Activated CD8-positive, alpha-beta memory T cell treated with anti-CD3 and anti-CD28 coated beads for 1 hour (primary cell): ENCODE data around the gene MAFG.

Source experiments
- DNase-seq, 2 donors: peaks; one replicate each; pipeline ENCODE4 v3.0.0-alpha.2; 2020; ENCODE audit warnings: low read depth in 1 of 2; ENCODE audit errors: extremely low read depth in 1 of 2

Gene MAFG

GRCh38 chr17:81927653-81928543, at the start of gene MAFG:
Gene MAFG, minus strand, starts transcription at chr17:81927735. Its CDS starts 4,550 bp downstream, at chr17:81923185.
- peak; percentile 69 to 85 for DNase-seq

DNA sequence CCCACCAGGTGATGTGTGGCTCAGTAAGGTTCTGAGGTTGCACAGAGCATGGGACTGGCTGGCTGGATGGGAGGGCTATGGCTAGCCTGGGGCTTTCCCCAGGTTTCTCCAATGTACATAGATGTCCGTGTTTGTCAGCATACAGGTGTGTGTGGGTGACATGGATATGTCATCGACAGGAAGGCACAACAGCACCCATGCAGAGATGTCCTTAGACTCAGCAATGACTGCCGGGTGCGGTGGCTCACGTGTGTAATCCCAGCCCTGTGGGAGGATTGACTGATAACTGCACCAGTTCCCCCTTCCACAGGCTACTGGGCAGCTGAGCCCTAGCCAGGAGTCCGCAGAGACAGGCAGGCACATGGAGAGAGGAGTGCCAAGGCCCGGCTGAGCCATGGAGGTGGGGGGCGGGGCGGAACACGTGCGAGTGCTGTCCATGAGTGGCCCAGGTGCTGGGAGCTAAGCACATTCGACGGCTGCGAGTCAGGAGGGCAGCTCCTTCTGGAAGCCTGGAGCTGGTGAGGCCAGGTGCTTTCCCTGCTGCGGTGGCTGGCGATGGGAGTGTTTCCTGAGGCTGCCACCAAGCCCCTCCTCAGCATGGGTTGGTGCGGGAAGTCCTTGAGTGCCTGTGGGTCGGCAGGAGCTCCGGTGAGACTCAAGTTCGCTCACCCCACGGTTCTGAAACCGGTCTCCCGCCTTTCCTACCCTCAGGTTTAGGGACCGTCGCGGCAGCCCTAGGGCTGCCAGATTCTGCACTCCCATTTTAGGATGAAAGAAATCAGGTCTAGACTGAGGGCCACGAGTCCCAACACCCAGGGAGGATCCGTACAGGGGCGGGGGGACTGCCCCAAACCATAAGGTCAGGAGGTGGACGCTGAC, 49.0 kb upstream of the MAFG start:
- DNase-seq: no peak

DNA sequence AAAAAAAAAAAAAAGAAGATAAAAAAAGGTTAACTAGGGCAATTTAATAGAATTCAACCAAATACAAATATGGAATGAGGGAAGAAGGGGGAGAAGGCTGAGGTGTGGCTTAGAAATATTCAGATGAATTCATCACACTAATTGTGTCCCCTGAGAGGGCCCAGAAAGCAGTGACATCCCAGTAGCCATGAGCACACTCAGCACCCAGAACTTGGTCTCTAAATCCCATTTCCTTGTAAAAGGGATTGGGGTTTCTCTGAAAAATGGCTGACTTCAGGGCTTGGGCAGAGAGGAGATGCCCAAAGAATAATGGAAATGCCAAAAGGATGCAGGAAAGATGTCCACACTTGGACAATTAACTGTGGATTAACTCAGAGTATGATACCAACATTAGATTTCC, 45.9 kb upstream of the MAFG start:
- no peak for DNase-seq

GRCh38 chr17:81968850-81969812, 41.6 kb upstream of the MAFG start:
- no peak for DNase-seq

- DNase-seq: no peak
Observed at GRCh38 chr17:81968396-81968745, 40.8 kb upstream of the MAFG start.

- DNase-seq: peak; percentile 69 to 73
Observed at GRCh38 chr17:81967533-81968395, 40.2 kb upstream of the MAFG start.

DNA sequence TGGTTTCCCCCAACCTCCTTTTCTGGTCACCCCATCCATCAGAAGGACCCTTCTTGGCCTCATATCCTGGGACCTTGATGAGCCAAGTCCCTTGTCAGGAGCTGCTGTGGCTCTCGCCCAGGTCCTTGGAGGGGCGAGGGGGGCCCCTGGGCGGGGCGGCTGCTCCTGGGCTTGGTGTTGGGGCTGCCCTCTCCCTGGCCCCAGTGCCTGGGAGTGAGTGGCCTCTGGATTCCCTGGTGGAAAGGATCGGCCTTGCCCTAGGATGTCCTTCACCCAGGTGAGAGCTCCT, 39.7 kb upstream of the MAFG start:
- DNase-seq: no peak

- no peak for DNase-seq
Observed at GRCh38 chr17:81966343-81967243, 39.1 kb upstream of the MAFG start.

GRCh38 chr17:81964081-81964849, 36.7 kb upstream of the MAFG start:
- no peak for DNase-seq

GRCh38 chr17:81962499-81963441, 35.2 kb upstream of the MAFG start:
- DNase-seq: no peak

GRCh38 chr17:81961521-81962498, 34.3 kb upstream of the MAFG start:
- DNase-seq: no peak

- no peak for DNase-seq
Observed at GRCh38 chr17:81961087-81961511, 33.6 kb upstream of the MAFG start, which contains the start of gene NOTUM. Gene NOTUM, minus strand, starts transcription at chr17:81961187. Its CDS starts 278 bp downstream, at chr17:81960909.

DNA sequence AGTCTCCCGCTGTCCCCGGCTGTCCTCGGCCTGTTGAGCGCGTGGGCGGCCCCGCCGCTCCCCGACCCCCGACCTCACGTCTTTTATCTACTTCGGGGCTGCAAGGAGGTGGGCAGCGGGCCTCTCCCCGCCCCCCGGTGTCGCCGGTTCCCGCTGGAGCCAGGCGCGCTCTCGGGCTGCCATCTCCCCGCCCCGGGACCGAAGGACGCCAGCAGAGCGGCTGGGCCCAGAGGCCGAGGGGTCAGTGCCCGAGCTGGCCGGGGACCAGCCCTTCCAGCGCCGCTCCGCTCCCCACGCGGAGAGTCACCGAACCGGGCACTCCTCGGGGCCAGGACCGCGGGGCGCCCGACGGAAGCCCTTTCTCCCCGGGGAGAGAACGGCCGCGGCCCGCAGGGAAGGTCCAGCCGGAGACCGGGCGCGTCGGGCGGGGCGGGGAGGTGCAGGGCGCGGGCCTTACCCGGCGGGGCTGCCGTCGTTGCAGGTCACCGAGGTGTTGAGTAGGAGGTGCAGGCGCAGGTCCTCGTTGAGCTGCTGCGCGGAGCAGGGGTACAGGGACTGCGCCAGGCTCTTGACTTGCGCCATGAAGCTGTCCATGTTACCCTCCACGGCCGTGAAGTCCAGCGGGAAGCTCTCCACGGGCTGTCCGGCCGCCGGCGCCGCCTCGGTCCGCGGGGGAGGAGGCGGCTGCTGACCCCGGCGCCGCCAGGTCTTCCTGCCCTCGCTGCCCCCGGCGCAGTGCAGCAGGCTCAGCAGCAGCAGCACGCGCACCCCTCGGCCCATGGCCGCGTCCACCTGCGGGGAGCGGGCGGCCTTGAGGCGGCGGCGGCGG, 32.8 kb upstream of the MAFG start:
- DNase-seq: no peak

- DNase-seq: peak; percentile 55 to 82
Observed at GRCh38 chr17:81959362-81960129, 32.0 kb upstream of the MAFG start.
